Panc1 (cell line): ENCODE data around the gene MRPL16.

ENCODE experiments used
- POLR2AphosphoS5 ChIP-seq: IDR thresholded peaks from 2 replicates; pipeline ENCODE4 v1.6.1; 2012; ENCODE audit warnings: mild to moderate bottlenecking, low read depth, low read length, moderate library complexity
- TCF7L2 ChIP-seq: IDR thresholded peaks from 2 replicates; pipeline ENCODE4 v1.6.1; 2011; ENCODE audit warnings: mild to moderate bottlenecking, low read depth, low read length, inconsistent platforms
- TF ChIP-seq, protein P1 (sequence below): fragments of 450-650 bp; IDR thresholded peaks from 2 replicates; pipeline ENCODE4 v1.5.1; 2017; ENCODE audit warnings: mild to moderate bottlenecking

GRCh38 chr11:59756845-59757244 lies 53.7 kb downstream of the MRPL16 start:
- TF ChIP-seq, protein P1, sequence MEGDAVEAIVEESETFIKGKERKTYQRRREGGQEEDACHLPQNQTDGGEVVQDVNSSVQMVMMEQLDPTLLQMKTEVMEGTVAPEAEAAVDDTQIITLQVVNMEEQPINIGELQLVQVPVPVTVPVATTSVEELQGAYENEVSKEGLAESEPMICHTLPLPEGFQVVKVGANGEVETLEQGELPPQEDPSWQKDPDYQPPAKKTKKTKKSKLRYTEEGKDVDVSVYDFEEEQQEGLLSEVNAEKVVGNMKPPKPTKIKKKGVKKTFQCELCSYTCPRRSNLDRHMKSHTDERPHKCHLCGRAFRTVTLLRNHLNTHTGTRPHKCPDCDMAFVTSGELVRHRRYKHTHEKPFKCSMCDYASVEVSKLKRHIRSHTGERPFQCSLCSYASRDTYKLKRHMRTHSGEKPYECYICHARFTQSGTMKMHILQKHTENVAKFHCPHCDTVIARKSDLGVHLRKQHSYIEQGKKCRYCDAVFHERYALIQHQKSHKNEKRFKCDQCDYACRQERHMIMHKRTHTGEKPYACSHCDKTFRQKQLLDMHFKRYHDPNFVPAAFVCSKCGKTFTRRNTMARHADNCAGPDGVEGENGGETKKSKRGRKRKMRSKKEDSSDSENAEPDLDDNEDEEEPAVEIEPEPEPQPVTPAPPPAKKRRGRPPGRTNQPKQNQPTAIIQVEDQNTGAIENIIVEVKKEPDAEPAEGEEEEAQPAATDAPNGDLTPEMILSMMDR: no peak
- no peak for TF ChIP-seq TCF7L2
- TF ChIP-seq POLR2AphosphoS5: no peak
